NCI-H82 treated with DMSO at 0.1 percent for 48 hours (cell line): Measurements from ENCODE around the gene INTS15.
"Not testable (repeated sequence)": the region's sequence is repeated elsewhere in the genome, so short reads cannot be mapped to it uniquely, and the experiment has no call there.

Experiments used
- DNase-seq: peaks from one replicate; lab custom pipeline; 2025; ENCODE audit not compliant: unreplicated experiment; lab: John Stamatoyannopoulos, UW

The INTS15 gene

DNA sequence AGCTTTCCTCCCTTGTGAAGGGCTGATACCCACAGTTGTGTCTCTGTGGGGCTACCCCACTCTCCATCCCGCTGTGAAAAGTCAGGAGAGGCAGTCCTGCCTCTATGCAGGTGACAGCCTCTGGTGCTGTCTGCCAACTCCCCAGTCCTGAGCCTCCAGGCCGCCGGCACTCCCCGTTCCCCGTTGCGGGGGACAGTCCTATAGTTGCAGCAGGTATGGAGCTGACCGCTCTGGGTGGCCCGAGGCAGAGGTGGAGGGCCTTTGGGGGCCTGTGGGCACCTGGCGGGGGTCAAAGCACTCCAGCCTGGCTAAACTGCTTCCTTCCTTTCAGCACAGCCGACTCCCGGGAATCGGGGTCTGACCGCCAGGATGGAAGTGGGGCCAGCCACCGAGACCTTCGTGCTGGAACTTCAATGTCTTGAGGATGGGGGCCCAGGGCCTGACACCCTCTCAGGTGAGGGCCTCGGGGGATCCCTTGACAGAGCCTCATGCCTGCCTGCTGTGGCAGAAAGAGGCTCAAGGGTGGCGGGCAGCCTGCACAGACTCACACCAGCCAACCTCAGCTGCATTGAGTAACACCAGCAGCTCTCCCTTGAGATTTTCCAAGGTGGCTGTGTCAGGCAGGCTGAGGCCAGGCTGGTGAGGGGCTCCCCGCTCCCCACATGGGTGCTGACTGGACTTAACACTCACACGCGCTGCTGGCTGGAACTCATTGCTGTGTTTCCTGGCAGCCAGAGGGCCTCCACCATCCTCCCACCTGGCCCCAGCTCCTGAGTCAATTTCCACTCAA lies 27.2 kb downstream of the INTS15 start:
- DNase-seq = no peak

DNA sequence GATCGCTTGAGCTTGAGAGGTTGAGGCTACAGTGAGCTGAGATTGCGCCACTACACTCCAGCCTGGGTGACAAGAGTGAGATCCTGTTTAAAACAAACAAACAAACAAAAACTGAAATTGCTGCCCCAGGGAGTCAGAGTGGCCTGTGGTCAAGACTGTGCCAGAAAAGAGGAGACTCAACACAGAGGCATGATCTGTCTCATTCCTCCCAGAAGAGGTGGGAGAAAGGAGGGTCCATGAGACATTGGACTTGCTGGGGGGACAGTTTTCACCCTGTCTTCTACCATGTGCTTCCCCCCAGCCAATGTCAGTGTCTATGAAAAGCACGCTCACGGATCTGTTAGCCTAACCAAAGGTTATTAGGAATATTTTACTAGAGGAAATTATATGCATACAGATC lies 28.8 kb downstream of the INTS15 start:
- DNase-seq = no peak

DNA sequence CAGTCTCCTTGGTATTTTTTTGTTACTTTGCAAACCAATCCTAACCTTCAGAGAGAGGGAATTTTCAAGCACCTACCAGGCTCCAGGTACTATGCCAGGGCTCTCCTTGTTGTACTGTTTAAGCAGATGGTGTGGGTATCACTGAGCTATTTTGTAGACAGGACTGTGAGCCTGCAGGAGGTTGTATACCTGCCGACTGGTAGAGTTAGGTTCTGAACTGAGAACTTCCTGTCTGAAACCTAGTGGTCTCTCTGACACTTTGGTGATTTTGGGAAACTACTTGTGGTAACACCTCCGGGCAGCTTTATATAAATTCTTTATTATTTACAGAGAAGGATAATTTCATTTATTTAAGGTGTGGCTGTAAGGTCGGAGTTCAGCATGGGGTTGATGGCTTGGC lies 30.1 kb downstream of the INTS15 start:
- DNase-seq = no peak

DNA sequence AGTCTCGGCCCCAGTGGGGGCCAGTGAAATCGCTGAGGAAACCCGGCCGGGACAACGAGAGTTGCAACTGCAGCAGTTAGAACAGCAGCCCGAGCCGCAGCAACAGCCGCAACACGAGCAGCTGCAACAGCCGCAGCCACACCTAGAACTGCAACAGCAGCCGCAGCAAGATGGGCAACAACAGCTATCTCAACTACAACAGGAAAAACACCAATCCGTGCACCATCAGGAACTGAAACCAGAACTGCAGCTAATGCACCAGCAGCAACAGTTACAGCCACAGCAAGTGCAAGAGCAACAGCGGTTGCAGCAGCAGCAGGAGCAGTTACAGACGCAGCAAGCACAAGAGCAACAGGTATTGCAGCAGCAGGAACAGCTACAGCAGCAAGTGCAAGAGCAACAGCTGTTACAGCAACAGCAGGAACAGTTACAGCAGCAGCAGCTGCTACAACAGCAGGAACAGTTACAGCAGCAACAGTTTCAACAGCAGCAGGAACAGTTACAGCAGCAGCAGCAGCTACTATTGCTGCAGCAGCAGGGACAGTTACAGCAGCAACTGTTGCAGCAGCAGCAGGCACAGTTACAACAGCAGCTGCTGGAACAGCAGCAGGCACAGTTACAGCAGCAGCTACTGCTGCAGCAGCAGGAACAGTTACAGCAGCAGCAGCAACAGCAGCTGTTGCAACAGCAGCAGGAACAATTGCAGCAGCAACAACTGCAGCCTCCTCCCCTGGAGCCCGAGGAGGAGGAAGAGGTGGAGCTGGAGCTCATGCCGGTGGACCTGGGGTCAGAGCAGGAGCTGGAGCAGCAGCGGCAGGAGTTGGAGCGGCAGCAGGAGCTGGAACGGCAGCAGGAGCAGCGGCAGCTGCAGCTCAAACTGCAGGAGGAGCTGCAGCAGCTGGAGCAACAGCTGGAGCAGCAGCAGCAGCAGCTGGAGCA lies 31.6 kb downstream of the INTS15 start:
- DNase-seq = no peak

DNA sequence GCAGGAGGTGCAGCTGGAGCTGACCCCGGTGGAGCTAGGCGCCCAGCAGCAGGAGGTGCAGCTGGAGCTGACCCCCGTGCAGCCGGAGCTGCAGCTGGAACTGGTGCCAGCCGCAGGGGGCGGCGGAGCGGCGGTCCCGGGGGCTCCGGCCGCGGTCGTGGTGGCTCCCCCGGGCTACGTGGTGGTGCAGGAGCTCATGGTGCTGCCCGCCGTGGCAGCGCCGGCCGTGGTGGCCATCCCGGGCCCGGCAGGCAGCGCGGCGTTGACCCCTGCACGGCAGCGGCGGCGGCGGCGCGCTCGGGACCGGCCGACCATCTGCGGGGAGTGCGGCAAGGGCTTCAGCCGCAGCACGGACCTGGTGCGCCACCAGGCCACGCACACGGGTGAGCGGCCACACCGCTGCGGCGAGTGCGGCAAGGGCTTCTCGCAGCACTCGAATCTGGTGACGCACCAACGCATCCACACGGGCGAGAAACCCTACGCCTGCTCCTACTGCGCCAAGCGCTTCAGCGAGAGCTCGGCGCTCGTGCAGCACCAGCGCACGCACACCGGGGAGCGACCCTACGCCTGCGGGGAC lies 32.4 kb downstream of the INTS15 start:
- no peak for DNase-seq

DNA sequence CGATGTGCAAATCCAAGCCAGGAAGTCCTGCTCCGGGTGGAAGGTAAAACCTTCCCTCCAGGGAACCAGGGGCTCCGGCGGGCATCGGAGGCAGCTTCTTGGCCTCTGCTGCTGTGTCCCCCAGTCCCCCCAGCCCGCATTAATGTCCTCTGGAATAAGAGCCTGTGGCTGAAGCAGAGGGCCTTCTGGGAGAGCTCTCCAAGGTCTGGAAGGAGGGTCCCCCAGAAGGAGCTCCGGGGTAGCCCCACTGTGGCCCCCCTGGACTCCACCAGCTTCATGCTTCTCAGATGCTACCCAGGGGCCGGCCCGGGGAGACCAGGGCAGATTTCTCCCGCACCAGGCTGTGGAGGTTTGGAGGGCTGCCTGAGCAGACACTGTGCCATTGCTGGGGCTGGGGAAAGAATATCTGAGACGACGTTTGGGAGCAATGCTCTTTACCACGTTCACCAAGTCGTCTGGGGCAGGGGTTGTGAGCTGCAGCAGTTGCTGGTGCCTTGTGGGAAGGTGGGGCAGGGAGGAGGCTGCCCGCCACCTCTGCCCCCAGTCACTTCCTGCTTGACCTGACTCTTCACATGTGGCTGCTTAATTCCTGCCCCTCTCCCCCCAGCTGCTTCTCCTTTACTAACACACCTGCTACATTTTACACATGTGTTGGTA lies 33.9 kb downstream of the INTS15 start:
- no peak for DNase-seq

DNA sequence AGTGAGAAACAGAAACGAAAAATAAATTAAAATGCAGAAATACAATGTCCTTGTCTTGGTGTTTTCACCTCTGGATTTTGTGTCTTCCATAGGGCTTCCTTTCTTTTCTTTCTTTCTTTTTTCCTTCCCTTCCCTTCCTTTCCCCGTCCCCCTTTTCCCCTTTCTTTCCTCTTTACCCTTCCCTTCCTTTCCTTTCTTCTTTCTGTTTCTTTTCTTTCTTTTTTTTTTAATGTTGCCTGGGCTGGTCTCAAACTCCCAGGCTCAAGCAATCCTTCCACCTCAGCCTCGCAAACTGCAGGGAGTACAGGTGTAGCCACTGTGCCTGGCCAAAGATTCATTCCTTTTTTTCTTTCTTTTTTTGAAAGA lies 34.4 kb downstream of the INTS15 start:
- DNase-seq = no peak

DNA sequence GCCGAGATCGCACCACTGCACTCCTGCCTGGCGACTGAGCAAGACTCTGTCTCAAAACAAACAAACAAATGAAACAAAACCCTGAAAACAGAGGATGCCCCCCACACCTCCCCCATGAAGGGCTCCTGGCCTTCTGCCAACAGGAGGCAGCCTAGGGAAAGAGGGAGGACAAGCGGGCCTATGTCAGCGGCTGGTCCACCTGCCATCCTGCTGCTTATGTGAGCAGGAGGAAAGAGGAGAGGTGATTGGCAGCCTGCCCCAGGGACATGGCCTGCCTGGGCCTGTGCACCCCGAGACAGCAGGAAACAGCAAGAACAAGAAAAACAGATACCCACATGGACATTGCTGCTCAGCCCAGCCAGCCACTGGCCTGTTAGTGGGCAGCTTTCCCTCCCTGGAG lies 38.2 kb downstream of the INTS15 start:
- no peak for DNase-seq

DNA sequence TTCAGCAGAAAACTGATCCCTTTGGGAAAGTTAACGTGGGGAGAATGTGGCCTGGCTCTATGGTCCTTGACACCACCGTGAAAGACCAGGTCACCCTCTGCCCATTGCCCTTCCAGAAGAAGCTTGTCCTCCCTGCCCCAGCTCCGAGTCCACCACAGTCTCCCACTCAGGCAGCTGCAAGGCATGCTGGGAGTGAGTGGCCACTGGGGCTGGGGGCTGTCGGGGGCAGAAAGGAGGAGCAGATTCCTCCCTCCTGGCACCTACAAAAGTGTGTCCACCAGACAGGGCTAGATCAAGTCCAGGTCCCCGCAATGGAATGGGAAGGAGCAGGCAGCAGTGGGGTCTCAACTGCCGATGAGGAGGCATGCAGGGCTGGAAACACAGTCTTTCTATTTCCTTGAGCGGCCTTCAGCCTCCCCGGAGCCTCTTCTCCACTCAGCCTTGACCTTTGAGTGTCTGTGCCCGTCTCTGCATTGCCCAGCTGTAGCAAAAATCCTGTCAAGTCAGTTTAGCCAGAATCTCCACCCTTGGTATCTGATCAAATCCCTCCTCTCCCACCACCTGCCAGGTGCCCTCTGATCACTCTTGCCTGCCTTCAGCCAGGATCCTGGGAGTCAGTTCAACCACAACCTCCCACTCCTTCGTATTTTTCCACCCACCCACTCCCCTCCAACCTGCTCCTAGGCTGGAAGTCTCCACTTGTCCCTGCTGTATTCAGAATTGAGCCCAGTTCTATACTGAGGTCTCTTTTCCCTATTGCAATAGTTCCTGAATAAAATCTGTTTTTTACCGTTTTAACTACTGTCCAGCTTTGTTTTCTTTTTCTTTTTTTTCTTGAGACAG lies 40.4 kb downstream of the INTS15 start:
- DNase-seq = no peak

DNA sequence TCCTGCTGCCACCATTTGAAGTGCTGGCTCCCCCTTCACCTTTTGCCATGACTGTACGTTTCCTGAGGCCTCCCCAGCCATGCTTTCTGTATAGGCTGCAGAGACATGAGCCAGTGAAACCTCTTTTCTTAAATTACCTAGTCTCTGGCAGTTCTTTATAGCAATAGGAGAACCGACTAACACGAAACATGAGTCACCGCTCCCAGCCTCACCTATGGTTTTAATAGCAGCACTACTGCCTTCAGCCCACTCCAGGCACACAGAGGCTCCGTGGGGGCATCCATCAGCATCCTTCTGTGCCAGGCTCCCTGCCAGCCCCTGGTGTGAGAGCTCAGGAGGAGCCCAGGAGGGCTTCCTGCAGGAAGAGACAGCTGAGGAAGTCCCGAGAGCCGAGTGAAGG lies 41.8 kb downstream of the INTS15 start:
- no peak for DNase-seq

DNA sequence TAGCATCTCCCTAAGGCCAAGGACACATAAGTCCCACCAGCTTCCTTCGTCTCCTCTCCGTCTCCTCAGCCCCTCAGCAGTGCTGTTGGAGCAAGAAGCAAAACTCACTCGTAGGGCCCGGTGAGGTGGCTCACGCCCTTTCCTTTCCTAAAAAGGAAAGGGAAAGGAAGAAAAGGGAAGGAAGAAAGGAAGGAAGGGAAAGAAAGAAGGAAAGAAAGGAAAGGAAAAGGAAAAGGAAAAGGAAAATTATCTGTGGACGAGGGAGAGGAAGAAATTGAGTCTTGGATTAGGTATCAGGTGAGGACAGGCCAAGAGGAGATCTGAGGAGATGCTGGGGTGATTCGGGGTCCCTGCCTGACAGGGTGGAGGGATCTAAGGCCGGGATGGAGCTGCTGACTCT lies 44.2 kb downstream of the INTS15 start:
- DNase-seq = no peak

DNA sequence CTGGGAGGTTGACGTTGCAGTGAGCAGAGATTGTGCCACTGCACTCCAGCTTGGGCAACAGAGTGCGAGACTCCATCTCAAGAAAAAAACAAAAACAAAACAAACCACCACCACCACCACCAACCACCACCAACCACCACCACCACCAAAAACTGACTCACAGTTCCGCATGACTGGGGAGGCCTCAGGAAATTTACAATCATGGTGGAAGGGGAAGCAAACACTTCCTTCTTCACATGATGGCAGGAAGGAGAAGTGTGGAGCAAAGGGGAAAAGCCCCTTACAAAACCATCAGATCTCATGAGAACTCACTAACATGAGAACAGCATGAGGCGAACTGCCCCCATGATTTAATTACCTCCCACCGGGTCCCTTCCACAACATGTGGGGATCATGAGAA lies 45.1 kb downstream of the INTS15 start:
- not testable (repeated sequence) for DNase-seq

DNA sequence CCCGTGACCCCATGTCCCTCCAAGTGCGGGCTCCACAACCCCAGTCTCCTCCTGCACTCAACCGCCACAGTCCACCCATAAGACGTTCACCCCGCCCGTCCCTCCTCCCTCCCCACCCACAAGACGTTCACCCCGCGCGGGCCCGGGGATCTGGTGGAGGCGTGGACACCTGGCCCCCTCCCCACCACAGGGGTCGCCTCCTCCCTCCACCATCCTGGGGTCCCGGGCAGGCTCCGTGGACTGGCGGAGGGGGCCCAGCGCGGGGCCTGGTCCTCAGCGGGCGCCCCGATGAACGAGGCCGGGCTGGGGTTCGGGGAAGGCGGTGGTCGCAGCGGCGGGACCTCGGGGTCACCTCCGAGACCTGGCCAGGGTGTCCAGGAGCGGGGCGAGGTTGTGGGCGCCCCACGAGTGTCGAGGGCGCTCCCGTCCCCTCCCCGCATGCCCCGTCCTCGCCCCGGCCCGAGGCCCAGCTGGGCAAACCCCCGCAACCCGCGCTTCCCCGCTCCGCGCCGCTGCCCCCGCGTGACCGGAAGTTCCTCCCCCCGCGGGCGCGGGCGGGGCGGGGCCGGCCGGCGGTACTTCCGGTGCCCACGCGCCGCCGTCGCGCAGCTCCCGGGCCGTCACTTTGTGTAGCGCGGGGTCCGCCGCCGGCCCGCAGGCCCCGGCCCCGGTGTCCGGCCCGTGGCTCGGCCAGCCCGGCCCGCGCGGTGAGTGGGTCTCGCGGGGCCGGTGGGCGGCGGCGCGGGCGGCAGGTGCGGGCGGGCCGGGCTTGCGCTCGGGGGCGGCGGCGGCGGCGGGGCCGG lies 47.1 kb downstream of the INTS15 start, which contains the start of gene ZNF316:
Gene ZNF316, plus strand, starts transcription at position 578 of the 803 bp plus-strand sequence. CDS start 5,092 bp downstream, outside the sequence.
- no peak for DNase-seq

DNA sequence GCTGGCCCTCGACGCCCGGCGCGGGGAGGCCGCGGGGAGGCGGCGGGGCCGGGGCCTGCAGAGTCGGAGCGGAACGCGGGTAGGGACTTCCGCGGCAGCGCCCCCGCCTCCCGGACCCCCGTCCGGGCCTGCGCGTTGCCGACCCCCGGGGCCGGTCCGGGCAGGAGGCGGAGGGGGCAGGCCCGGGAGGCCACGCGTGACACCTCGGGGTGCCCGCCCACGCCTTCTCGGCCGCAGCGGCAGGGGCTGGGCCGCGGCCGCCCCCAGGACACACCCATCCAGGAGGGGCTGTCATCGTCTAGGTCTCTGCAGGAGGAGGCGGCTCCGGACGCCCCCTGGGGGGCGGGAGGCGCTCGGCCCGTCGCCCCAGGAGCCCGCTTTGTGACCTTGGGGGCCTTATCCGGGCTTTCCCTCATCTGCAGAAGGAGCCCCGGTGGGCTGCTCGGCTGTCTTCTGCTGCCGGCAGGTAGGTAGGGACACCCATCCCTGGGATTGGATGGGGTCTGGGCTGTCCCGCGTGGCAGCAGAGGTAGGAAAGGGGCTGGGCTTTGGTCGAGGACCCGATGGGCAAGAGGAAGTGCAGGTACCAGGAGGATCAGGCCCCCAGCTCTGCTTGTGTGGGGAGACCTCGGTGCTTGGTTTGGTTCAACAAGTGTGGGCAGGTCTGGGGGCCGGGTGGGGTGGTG lies 47.9 kb downstream of the INTS15 start:
- DNase-seq = no peak

DNA sequence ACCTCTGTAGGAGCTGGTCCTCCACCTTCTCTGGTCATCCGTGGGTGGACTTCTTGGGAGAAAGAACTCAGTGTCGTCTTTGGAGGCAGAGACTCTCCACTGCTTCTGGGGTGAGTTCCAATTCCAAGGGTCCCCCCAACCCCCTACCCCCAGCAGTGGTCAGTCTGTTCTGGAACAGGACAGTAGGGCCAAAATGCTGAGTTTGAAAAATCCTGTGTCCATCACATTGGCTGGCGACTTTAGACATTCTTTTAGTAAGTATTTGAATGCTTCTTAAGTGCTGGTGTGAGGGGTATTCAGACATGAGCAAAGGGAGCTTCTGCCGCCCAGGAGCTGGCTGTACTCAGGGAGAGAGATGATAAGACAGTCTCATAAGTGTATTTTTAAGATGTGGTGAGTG lies 49.2 kb downstream of the INTS15 start:
- no peak for DNase-seq

DNA sequence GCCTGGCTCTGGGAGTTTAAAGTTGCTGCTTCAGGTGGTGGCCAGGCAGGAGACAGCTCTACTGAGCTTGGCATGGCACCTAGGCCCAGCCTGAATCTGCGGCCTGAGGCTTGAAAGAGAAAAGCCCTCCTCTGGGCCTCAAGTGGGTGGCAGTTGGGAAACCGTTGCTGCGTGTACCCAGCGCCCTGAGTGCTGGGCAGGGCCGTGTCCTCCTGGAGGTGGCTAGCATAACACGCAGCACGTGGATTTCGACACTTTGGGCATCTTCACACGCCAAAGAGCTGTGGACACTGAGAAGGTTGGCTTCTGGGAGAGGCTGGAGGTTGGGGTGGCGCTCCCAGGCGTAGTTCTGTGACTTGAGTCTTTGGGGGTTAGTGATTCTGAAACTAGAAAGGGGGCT lies 49.8 kb downstream of the INTS15 start:
- no peak for DNase-seq

DNA sequence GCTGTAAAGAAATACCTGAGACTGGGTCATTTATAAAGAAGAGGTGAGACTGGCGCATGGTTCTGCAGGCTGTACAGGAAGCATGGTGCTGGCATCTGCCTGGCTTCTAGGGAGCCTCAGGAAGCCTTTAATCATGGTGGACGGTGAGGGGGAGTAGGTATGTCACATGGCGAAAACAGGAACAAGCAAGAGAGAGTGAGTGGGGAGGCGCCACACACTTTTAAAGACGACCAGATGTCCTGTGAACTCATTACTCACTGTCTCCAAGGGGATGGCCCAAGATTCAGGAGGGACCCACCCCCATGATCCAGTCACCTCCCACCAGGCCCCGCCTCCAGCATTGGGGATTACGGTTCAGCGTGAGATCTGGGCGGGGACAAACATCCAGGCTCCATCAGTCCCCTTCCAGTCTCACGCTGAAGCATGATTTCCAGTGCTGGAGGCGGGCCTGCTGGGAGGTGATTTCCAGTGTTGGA lies 50.5 kb downstream of the INTS15 start:
- DNase-seq = peak; percentile 23

DNA sequence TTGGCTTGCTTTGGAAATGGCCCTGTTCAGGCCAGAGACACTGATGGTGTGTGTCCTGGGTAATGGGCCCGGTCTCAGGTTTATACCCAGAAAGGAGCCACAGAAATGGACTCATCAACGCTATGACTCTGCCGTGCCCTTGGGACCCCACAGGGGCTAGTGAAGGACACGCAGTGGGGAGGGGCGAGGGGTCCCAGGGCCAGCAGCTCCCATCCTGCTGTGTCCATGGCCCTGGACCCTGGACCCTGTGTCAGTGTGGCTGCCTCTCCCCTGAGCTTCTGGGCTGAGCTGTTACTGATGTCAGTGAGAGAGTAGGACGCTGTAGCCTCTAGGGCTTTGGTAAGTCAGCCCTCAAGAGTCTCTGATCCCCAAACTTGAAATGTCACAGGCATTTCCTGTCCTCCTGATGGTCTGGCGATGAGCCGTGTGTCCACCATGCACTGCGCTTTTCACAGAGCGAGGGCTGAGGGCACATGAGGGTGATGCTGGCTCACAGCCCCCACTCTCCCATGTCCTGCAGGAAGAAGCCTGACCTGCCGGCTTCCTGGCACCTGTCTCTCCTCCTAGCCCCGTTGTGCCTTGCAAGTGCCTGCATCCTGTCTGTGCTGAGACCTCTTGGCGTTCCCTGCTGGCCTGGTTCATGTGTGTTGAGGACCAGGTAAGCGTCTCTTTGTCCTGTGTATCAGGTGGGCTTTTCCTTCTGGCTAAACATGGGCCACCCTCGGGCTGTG lies 51.6 kb downstream of the INTS15 start:
- DNase-seq = no peak
